HEK293 (cell line): Measurements from ENCODE around the gene ANGPTL4.
A peak's percentile ranks its signal among the peaks of the same experiment; 100 is the strongest.

Experiments
- BCL11A ChIP-seq: fragments of 450-650 bp; formaldehyde crosslinking; IDR thresholded peaks from 2 replicates; pipeline ENCODE4 v1.5.1; 2016; ENCODE audit warnings: low read depth, missing biosample characterization, missing genetic modification characterization
- BCL11B ChIP-seq: fragments of 450-650 bp; formaldehyde crosslinking; IDR thresholded peaks from 2 replicates; pipeline ENCODE4 v1.5.1; 2016; ENCODE audit warnings: low read depth, missing biosample characterization, missing genetic modification characterization
- GFI1B ChIP-seq: fragments of 450-650 bp; formaldehyde crosslinking; IDR thresholded peaks from 2 replicates; pipeline ENCODE4 v1.5.1; 2016; ENCODE audit warnings: missing biosample characterization, missing genetic modification characterization
- GLIS2 ChIP-seq: fragments of 450-650 bp; formaldehyde crosslinking; IDR thresholded peaks from 2 replicates; pipeline ENCODE4 v1.5.1; 2016; ENCODE audit warnings: missing biosample characterization, missing genetic modification characterization
- IKZF3 ChIP-seq: fragments of 450-650 bp; IDR thresholded peaks from 2 replicates; pipeline ENCODE4 v1.5.0; 2018; ENCODE audit warnings: missing biosample characterization, mild to moderate bottlenecking, missing genetic modification characterization, moderate library complexity
- KLF10 ChIP-seq: fragments of 450-650 bp; IDR thresholded peaks from 2 replicates; pipeline ENCODE4 v1.5.1; 2018; ENCODE audit warnings: missing biosample characterization, mild to moderate bottlenecking, missing genetic modification characterization
- KLF9 ChIP-seq: fragments of 450-650 bp; formaldehyde crosslinking; IDR thresholded peaks from 2 replicates; pipeline ENCODE4 v1.5.1; 2016; ENCODE audit warnings: missing biosample characterization, missing genetic modification characterization, low read depth
- PRDM1 ChIP-seq: fragments of 450-650 bp; formaldehyde crosslinking; IDR thresholded peaks from 2 replicates; pipeline ENCODE4; 2016; ENCODE audit warnings: missing biosample characterization, missing genetic modification characterization
- SALL2 ChIP-seq: fragments of 450-650 bp; formaldehyde crosslinking; IDR thresholded peaks from 2 replicates; pipeline ENCODE4 v1.5.0; 2017; ENCODE audit warnings: missing biosample characterization, mild to moderate bottlenecking, missing genetic modification characterization, borderline replicate concordance
- ZNF114 ChIP-seq: fragments of 450-650 bp; formaldehyde crosslinking; IDR thresholded peaks from 2 replicates; pipeline ENCODE4 v1.5.0; 2017; ENCODE audit warnings: missing biosample characterization, missing genetic modification characterization
- ZNF133 ChIP-seq: fragments of 450-650 bp; formaldehyde crosslinking; IDR thresholded peaks from 2 replicates; pipeline ENCODE4 v1.5.1; 2016; ENCODE audit warnings: missing biosample characterization, missing genetic modification characterization
- ZNF221 ChIP-seq: fragments of 450-650 bp; formaldehyde crosslinking; IDR thresholded peaks from 2 replicates; pipeline ENCODE4 v1.5.1; 2017; ENCODE audit warnings: missing biosample characterization, missing genetic modification characterization, borderline replicate concordance
- ZNF239 ChIP-seq: fragments of 450-650 bp; formaldehyde crosslinking; IDR thresholded peaks from 2 replicates; pipeline ENCODE4 v1.5.1; 2016; ENCODE audit warnings: missing biosample characterization, missing genetic modification characterization
- ZNF24 ChIP-seq: fragments of 450-650 bp; formaldehyde crosslinking; IDR thresholded peaks from 2 replicates; pipeline ENCODE4 v1.5.1; 2016; ENCODE audit warnings: missing biosample characterization, missing genetic modification characterization
- ZNF248 ChIP-seq: fragments of 450-650 bp; formaldehyde crosslinking; IDR thresholded peaks from 2 replicates; pipeline ENCODE4 v1.5.1; 2017; ENCODE audit warnings: missing biosample characterization, missing genetic modification characterization
- ZNF274 ChIP-seq, 2 experiments: fragments of 200-500 bp in 1 of 2; fragments of 450-650 bp in 1 of 2; sonication (Bioruptor generic) in 1 of 2; formaldehyde crosslinking in 1 of 2; IDR thresholded peaks; 2 replicates each; pipeline versions ENCODE4 v1.5.1 to v1.6.1; 2014 to 2016; ENCODE audit warnings: borderline replicate concordance in 1 of 2, inconsistent platforms in 1 of 2, low read length in 1 of 2, missing biosample characterization in 1 of 2, missing genetic modification characterization in 1 of 2
- ZNF37A ChIP-seq: fragments of 450-650 bp; IDR thresholded peaks from 2 replicates; pipeline ENCODE4 v1.5.1; 2018; ENCODE audit warnings: missing biosample characterization, missing genetic modification characterization
- ZNF404 ChIP-seq: fragments of 450-650 bp; formaldehyde crosslinking; IDR thresholded peaks from 2 replicates; pipeline ENCODE4 v1.5.1; 2017; ENCODE audit warnings: missing biosample characterization, missing genetic modification characterization
- ZNF423 ChIP-seq: fragments of 450-650 bp; formaldehyde crosslinking; IDR thresholded peaks from 2 replicates; pipeline ENCODE4 v1.5.1; 2016; ENCODE audit warnings: missing biosample characterization, missing genetic modification characterization
- ZNF501 ChIP-seq: fragments of 450-650 bp; formaldehyde crosslinking; IDR thresholded peaks from 2 replicates; pipeline ENCODE4 v1.5.1; 2016; ENCODE audit warnings: missing biosample characterization, missing genetic modification characterization
- ZNF510 ChIP-seq: fragments of 450-650 bp; formaldehyde crosslinking; IDR thresholded peaks from 2 replicates; pipeline ENCODE4 v1.5.1; 2018; ENCODE audit warnings: mild to moderate bottlenecking, missing genetic modification characterization, missing biosample characterization; ENCODE audit not compliant: insufficient replicate concordance
- ZNF521 ChIP-seq: fragments of 450-650 bp; formaldehyde crosslinking; IDR thresholded peaks from 2 replicates; pipeline ENCODE4 v1.5.1; 2017; ENCODE audit warnings: missing biosample characterization, mild to moderate bottlenecking, missing genetic modification characterization
- ZNF558 ChIP-seq: fragments of 450-650 bp; formaldehyde crosslinking; IDR thresholded peaks from 2 replicates; pipeline ENCODE4 v1.5.1; 2016; ENCODE audit warnings: missing biosample characterization, missing genetic modification characterization
- ZNF560 ChIP-seq: fragments of 450-650 bp; formaldehyde crosslinking; IDR thresholded peaks from 2 replicates; pipeline ENCODE4 v1.5.1; 2017; ENCODE audit warnings: missing biosample characterization, missing genetic modification characterization, borderline replicate concordance
- ZNF621 ChIP-seq: fragments of 450-650 bp; formaldehyde crosslinking; IDR thresholded peaks from 2 replicates; pipeline ENCODE4 v1.5.1; 2017; ENCODE audit warnings: missing biosample characterization, missing genetic modification characterization
- ZNF776 ChIP-seq: fragments of 450-650 bp; formaldehyde crosslinking; IDR thresholded peaks from 2 replicates; pipeline ENCODE4 v1.5.0; 2017; ENCODE audit warnings: missing biosample characterization, missing genetic modification characterization, borderline replicate concordance
- ZNF843 ChIP-seq: fragments of 450-650 bp; formaldehyde crosslinking; IDR thresholded peaks from 2 replicates; pipeline ENCODE4 v1.5.1; 2016; ENCODE audit warnings: missing biosample characterization, missing genetic modification characterization
- ZSCAN16 ChIP-seq: fragments of 450-650 bp; formaldehyde crosslinking; IDR thresholded peaks from 2 replicates; pipeline ENCODE4 v1.5.1; 2016; ENCODE audit warnings: missing biosample characterization, missing genetic modification characterization
- ZSCAN30 ChIP-seq: fragments of 450-650 bp; IDR thresholded peaks from 2 replicates; pipeline ENCODE4 v1.5.1; 2018; ENCODE audit warnings: missing biosample characterization, mild to moderate bottlenecking, missing genetic modification characterization, moderate library complexity
- TF ChIP-seq, protein P1 (sequence below): fragments of 450-650 bp; formaldehyde crosslinking; IDR thresholded peaks from 2 replicates; pipeline ENCODE4 v1.5.1; 2017; ENCODE audit warnings: missing biosample characterization, missing genetic modification characterization
- TF ChIP-seq, protein P2 (sequence below): fragments of 450-650 bp; formaldehyde crosslinking; IDR thresholded peaks from 2 replicates; pipeline ENCODE4 v1.5.1; 2016; ENCODE audit warnings: missing biosample characterization, missing genetic modification characterization
- TF ChIP-seq, protein P3 (sequence below): fragments of 450-650 bp; formaldehyde crosslinking; IDR thresholded peaks from 2 replicates; pipeline ENCODE4 v1.5.1; 2016; ENCODE audit warnings: missing biosample characterization, missing genetic modification characterization
- TF ChIP-seq, protein P4 (sequence below): fragments of 450-650 bp; formaldehyde crosslinking; IDR thresholded peaks from 2 replicates; pipeline ENCODE4 v1.5.1; 2016; ENCODE audit warnings: missing biosample characterization, missing genetic modification characterization, low read depth
- TF ChIP-seq, protein P5 (sequence below): fragments of 450-650 bp; formaldehyde crosslinking; IDR thresholded peaks from 2 replicates; pipeline ENCODE4 v1.5.1; 2016; ENCODE audit warnings: missing biosample characterization, missing genetic modification characterization

Gene ANGPTL4

DNA sequence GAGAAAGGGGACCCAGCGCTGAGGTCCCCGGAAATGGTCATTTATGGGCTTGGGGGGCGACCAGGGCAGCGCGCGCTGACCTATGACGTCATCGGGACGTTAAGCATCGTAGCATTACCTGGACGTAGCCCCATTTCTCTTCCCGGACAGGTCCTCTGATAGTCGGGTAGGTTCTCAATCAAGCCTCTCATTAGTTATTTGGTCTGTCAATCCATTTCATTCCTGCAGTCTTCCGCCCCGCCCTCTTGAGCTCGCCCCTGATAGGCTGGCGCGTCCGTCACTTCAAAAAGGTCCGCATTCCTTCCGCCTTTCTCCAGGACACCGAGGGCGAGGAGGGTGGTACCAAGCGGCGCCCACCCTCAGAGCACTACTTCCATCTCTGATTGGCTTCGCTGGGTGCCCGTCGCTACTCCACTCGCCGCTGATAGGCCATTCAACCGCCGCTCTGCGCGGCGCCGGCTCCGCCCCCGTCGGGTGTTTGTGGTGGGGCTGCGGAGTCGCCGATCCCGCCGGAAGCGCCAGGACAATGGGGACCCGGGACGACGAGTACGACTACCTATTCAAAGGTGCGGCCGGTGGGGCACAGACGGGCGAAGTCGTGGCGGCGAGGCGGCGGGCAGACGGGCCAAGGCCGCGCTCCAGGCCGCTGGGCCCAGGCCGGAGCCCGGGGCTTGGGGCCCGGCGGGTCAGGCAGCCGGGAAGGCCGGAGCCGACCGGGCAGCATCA lies 26.1 kb downstream of the ANGPTL4 start, which contains the start of gene RAB11B (continued):
- TF ChIP-seq ZNF239 (tag by site-specific recombination) (no peak), ZNF843 (tag by site-specific recombination) (peak; percentile 5), ZNF776 (tag by site-specific recombination) (no peak), ZNF558 (tag by site-specific recombination) (no peak), PRDM1 (tag by site-specific recombination) (0 out of 2 replicates have a peak, but pooled peaks have one; percentile 32), ZNF24 (tag by site-specific recombination) (peak; percentile 90), ZNF423 (no peak), BCL11A (peak; percentile 99), ZNF404 (tag by site-specific recombination) (no peak), ZNF510 (tag by site-specific recombination) (no peak), ZSCAN30 (tag by site-specific recombination) (peak; percentile 76; the same call in 1 of the 2 replicates), ZNF114 (tag by site-specific recombination) (no peak), ZNF37A (no peak; the same call in 1 of the 2 replicates), SALL2 (no peak), ZNF621 (tag by site-specific recombination) (no peak), GLIS2 (peak; percentile 89), KLF10 (tag by site-specific recombination) (no peak; the same call in none of the 2 replicates), ZNF221 (tag by site-specific recombination) (no peak), ZNF521 (tag by site-specific recombination) (no peak), ZNF560 (tag by site-specific recombination) (no peak), ZNF248 (tag by site-specific recombination) (no peak), GFI1B (tag by site-specific recombination) (no peak), ZNF274 (IDR thresholded peaks at IDR 0.05; ENCODE audit: low read length) (no peak), ZNF274 (tag by site-specific recombination; IDR thresholded peaks at IDR 0.05; ENCODE audit: borderline replicate concordance) (no peak), ZNF133 (no peak), ZSCAN16 (tag by site-specific recombination) (no peak), KLF9 (peak; percentile 55; the same call in 1 of the 2 replicates), IKZF3 (tag by site-specific recombination) (peak; percentile 87), BCL11B (peak; percentile 98), ZNF501 (tag by site-specific recombination) (no peak)
- TF ChIP-seq, protein P1, sequence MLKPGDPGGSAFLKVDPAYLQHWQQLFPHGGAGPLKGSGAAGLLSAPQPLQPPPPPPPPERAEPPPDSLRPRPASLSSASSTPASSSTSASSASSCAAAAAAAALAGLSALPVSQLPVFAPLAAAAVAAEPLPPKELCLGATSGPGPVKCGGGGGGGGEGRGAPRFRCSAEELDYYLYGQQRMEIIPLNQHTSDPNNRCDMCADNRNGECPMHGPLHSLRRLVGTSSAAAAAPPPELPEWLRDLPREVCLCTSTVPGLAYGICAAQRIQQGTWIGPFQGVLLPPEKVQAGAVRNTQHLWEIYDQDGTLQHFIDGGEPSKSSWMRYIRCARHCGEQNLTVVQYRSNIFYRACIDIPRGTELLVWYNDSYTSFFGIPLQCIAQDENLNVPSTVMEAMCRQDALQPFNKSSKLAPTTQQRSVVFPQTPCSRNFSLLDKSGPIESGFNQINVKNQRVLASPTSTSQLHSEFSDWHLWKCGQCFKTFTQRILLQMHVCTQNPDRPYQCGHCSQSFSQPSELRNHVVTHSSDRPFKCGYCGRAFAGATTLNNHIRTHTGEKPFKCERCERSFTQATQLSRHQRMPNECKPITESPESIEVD (tag by site-specific recombination), result no peak; the same call in 1 of the 2 replicates
- TF ChIP-seq, protein P2, sequence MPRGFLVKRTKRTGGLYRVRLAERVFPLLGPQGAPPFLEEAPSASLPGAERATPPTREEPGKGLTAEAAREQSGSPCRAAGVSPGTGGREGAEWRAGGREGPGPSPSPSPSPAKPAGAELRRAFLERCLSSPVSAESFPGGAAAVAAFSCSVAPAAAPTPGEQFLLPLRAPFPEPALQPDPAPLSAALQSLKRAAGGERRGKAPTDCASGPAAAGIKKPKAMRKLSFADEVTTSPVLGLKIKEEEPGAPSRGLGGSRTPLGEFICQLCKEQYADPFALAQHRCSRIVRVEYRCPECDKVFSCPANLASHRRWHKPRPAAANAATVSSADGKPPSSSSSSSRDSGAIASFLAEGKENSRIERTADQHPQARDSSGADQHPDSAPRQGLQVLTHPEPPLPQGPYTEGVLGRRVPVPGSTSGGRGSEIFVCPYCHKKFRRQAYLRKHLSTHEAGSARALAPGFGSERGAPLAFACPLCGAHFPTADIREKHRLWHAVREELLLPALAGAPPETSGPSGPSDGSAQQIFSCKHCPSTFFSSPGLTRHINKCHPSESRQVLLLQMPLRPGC (tag by site-specific recombination), result peak; percentile 97
- TF ChIP-seq, protein P3, sequence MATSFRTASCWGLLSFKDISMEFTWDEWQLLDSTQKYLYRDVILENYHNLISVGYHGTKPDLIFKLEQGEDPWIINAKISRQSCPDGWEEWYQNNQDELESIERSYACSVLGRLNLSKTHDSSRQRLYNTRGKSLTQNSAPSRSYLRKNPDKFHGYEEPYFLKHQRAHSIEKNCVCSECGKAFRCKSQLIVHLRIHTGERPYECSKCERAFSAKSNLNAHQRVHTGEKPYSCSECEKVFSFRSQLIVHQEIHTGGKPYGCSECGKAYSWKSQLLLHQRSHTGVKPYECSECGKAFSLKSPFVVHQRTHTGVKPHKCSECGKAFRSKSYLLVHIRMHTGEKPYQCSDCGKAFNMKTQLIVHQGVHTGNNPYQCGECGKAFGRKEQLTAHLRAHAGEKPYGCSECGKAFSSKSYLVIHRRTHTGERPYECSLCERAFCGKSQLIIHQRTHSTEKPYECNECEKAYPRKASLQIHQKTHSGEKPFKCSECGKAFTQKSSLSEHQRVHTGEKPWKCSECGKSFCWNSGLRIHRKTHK (tag by site-specific recombination), result no peak
- TF ChIP-seq, protein P4, sequence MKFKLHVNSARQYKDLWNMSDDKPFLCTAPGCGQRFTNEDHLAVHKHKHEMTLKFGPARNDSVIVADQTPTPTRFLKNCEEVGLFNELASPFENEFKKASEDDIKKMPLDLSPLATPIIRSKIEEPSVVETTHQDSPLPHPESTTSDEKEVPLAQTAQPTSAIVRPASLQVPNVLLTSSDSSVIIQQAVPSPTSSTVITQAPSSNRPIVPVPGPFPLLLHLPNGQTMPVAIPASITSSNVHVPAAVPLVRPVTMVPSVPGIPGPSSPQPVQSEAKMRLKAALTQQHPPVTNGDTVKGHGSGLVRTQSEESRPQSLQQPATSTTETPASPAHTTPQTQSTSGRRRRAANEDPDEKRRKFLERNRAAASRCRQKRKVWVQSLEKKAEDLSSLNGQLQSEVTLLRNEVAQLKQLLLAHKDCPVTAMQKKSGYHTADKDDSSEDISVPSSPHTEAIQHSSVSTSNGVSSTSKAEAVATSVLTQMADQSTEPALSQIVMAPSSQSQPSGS (tag by site-specific recombination), result peak; percentile 100
- TF ChIP-seq, protein P5, sequence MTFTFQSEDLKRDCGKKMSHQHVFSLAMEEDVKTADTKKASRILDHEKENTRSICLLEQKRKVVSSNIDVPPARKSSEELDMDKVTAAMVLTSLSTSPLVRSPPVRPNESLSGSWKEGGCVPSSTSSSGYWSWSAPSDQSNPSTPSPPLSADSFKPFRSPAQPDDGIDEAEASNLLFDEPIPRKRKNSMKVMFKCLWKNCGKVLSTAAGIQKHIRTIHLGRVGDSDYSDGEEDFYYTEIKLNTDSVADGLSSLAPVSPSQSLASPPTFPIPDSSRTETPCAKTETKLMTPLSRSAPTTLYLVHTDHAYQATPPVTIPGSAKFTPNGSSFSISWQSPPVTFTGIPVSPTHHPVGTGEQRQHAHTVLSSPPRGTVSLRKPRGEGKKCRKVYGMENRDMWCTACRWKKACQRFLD, result no peak
